Measurements from ENCODE around the gene JSRP1. TPM values are rescaled to one million over a fixed set of nuclear protein-coding genes. Genes with fewer than 3 reads are reported as not detected.

JSRP1 gene
- polyA plus RNA-seq, 1 donor: 84.3 TPM

GRCh38 chr19:2246801-2247361 is 9.3 kb downstream of the JSRP1 start:
- DNase-seq (ENCODE audit: low read depth): no peak

GRCh38 chr19:2246014-2246620 is 10.1 kb downstream of the JSRP1 start:
- no peak for DNase-seq (ENCODE audit: low read depth)

GRCh38 chr19:2245273-2245672 is 10.9 kb downstream of the JSRP1 start:
- no peak for DNase-seq (ENCODE audit: low read depth)

GRCh38 chr19:2244486-2244885 is 11.7 kb downstream of the JSRP1 start:
- no peak for DNase-seq (ENCODE audit: low read depth)

- DNase-seq (ENCODE audit: low read depth): no peak
Measured at GRCh38 chr19:2244125-2244411, 12.1 kb downstream of the JSRP1 start.

- no peak for DNase-seq (ENCODE audit: low read depth)
Measured at GRCh38 chr19:2243274-2244124, 12.7 kb downstream of the JSRP1 start.

- no peak for DNase-seq (ENCODE audit: low read depth)
Measured at GRCh38 chr19:2242816-2243215, 13.4 kb downstream of the JSRP1 start.

GRCh38 chr19:2242092-2242537 is 14.1 kb downstream of the JSRP1 start:
- DNase-seq (ENCODE audit: low read depth): no peak

GRCh38 chr19:2240881-2241760 is 15.1 kb downstream of the JSRP1 start:
- DNase-seq (ENCODE audit: low read depth): no peak

- DNase-seq (ENCODE audit: low read depth): no peak
Measured at GRCh38 chr19:2239771-2240770, 16.1 kb downstream of the JSRP1 start.

- no peak for DNase-seq (ENCODE audit: low read depth)
Measured at GRCh38 chr19:2239173-2239572, 17.0 kb downstream of the JSRP1 start.

- DNase-seq (ENCODE audit: low read depth): no peak
Measured at GRCh38 chr19:2237869-2238153, 18.4 kb downstream of the JSRP1 start.

GRCh38 chr19:2237051-2237868 is 19.0 kb downstream of the JSRP1 start:
- DNase-seq (ENCODE audit: low read depth): no peak

- DNase-seq (ENCODE audit: low read depth): peak; percentile 95
Measured at GRCh38 chr19:2236314-2237050, 19.7 kb downstream of the JSRP1 start, which contains the start of the genes PLEKHJ1 and SF3A2. Gene PLEKHJ1, minus strand, starts transcription at chr19:2236329. Its CDS starts 81 bp downstream, at chr19:2236248. Gene SF3A2, plus strand, starts transcription at chr19:2236824. Its CDS starts 6,595 bp downstream, at chr19:2243419.

GRCh38 chr19:2236064-2236313 is 20.2 kb downstream of the JSRP1 start:
- DNase-seq (ENCODE audit: low read depth): no peak

GRCh38 chr19:2235381-2236063 is 20.7 kb downstream of the JSRP1 start:
- DNase-seq (ENCODE audit: low read depth): no peak

GRCh38 chr19:2234996-2235380 is 21.2 kb downstream of the JSRP1 start:
- DNase-seq (ENCODE audit: low read depth): no peak

- no peak for DNase-seq (ENCODE audit: low read depth)
Measured at GRCh38 chr19:2233601-2234280, 22.5 kb downstream of the JSRP1 start.

Data from forelimb muscle (tissue), 1 donor.